Measurements from ENCODE around the gene NTSR1. TPM values are rescaled to one million over a fixed set of nuclear protein-coding genes. Genes with fewer than 3 reads are reported as not detected.

Gene NTSR1
- total and polyA plus RNA-seq, 2 of the 8 experiments (the other 6 are each of a cell fraction or from before 2014, with no cell fraction given), result 0.53 to 0.89 TPM

DNA sequence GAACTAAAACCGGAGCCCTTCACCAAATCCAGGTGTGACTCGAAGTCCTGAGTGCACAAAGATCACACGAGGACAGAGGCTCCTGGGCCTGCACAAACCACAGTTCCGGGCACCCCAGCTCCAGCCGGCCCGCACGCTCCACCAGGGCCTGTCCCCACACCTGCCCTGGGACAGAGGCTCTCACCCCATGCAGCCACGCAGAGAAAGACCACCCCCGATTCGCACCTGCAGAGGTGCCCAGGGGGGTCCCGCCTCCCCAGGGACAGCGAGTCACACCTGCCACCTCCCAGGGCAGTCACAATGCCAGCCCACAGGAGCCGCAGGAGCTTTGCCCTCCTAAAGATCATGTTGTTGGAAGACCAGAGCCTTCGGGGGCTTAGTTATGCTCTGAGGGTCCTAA, 62.3 kb downstream of the NTSR1 start (continued):
- TF ChIP-seq, protein P1, sequence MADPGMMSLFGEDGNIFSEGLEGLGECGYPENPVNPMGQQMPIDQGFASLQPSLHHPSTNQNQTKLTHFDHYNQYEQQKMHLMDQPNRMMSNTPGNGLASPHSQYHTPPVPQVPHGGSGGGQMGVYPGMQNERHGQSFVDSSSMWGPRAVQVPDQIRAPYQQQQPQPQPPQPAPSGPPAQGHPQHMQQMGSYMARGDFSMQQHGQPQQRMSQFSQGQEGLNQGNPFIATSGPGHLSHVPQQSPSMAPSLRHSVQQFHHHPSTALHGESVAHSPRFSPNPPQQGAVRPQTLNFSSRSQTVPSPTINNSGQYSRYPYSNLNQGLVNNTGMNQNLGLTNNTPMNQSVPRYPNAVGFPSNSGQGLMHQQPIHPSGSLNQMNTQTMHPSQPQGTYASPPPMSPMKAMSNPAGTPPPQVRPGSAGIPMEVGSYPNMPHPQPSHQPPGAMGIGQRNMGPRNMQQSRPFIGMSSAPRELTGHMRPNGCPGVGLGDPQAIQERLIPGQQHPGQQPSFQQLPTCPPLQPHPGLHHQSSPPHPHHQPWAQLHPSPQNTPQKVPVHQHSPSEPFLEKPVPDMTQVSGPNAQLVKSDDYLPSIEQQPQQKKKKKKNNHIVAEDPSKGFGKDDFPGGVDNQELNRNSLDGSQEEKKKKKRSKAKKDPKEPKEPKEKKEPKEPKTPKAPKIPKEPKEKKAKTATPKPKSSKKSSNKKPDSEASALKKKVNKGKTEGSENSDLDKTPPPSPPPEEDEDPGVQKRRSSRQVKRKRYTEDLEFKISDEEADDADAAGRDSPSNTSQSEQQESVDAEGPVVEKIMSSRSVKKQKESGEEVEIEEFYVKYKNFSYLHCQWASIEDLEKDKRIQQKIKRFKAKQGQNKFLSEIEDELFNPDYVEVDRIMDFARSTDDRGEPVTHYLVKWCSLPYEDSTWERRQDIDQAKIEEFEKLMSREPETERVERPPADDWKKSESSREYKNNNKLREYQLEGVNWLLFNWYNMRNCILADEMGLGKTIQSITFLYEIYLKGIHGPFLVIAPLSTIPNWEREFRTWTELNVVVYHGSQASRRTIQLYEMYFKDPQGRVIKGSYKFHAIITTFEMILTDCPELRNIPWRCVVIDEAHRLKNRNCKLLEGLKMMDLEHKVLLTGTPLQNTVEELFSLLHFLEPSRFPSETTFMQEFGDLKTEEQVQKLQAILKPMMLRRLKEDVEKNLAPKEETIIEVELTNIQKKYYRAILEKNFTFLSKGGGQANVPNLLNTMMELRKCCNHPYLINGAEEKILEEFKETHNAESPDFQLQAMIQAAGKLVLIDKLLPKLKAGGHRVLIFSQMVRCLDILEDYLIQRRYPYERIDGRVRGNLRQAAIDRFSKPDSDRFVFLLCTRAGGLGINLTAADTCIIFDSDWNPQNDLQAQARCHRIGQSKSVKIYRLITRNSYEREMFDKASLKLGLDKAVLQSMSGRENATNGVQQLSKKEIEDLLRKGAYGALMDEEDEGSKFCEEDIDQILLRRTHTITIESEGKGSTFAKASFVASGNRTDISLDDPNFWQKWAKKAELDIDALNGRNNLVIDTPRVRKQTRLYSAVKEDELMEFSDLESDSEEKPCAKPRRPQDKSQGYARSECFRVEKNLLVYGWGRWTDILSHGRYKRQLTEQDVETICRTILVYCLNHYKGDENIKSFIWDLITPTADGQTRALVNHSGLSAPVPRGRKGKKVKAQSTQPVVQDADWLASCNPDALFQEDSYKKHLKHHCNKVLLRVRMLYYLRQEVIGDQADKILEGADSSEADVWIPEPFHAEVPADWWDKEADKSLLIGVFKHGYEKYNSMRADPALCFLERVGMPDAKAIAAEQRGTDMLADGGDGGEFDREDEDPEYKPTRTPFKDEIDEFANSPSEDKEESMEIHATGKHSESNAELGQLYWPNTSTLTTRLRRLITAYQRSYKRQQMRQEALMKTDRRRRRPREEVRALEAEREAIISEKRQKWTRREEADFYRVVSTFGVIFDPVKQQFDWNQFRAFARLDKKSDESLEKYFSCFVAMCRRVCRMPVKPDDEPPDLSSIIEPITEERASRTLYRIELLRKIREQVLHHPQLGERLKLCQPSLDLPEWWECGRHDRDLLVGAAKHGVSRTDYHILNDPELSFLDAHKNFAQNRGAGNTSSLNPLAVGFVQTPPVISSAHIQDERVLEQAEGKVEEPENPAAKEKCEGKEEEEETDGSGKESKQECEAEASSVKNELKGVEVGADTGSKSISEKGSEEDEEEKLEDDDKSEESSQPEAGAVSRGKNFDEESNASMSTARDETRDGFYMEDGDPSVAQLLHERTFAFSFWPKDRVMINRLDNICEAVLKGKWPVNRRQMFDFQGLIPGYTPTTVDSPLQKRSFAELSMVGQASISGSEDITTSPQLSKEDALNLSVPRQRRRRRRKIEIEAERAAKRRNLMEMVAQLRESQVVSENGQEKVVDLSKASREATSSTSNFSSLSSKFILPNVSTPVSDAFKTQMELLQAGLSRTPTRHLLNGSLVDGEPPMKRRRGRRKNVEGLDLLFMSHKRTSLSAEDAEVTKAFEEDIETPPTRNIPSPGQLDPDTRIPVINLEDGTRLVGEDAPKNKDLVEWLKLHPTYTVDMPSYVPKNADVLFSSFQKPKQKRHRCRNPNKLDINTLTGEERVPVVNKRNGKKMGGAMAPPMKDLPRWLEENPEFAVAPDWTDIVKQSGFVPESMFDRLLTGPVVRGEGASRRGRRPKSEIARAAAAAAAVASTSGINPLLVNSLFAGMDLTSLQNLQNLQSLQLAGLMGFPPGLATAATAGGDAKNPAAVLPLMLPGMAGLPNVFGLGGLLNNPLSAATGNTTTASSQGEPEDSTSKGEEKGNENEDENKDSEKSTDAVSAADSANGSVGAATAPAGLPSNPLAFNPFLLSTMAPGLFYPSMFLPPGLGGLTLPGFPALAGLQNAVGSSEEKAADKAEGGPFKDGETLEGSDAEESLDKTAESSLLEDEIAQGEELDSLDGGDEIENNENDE (IDR thresholded peaks at IDR 0.05; ENCODE audit: insufficient replicate concordance, low read length), result no peak
- no peak for TF ChIP-seq CBX5 (IDR thresholded peaks at IDR 0.05; ENCODE audit: low read depth, low read length)
